Esophagus muscularis mucosa (tissue), 4 donors: ENCODE measurements around the gene PLEKHA8.

ENCODE experiments used
- EP300 ChIP-seq: sonication (generic); formaldehyde crosslinking; IDR thresholded peaks from one replicate; pipeline ENCODE4 v1.6.1; 2017; ENCODE audit warnings: antibody characterized with exemption
- POLR2A ChIP-seq: fragments of 450-650 bp; IDR thresholded peaks from one replicate; pipeline ENCODE4 v1.6.1; 2017; ENCODE audit warnings: antibody characterized with exemption, moderate library complexity, mild to moderate bottlenecking, low read depth
- POLR2AphosphoS5 ChIP-seq, 2 donors: sonication (generic); formaldehyde crosslinking; IDR thresholded peaks; one replicate each; pipeline ENCODE4 v1.6.1; 2017; ENCODE audit warnings: antibody characterized with exemption in 2 of 2
- TF ChIP-seq, protein P1 (sequence below), 3 experiments: fragments of 200-600 bp in 2 of 3; fragments of 450-650 bp in 1 of 3; sonication (generic) in 2 of 3; IDR thresholded peaks; one replicate each; pipeline ENCODE4 v1.5.1; 2017 to 2019; ENCODE audit warnings: antibody characterized with exemption in 3 of 3, mild to moderate bottlenecking in 2 of 3, moderate library complexity in 1 of 3

DNA sequence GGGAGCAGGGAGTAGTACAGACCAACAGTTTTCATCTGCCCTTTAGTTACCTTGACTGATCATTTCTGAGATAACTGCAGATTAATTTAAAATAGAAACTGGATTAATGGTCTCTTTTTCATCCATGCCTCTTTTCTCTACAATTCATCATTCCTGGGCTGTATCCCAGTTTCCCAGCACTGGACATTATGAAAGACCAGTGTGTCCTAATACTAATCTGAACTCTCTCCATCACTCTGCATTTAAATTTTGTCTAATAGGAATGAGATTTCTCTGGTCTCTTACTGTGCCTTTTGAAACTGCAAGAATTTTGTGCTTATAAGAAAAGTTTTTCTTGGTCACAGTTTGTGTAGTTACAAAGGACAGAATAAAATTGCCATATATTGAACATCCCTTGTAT lies 12.7 kb downstream of the PLEKHA8 start:
- TF ChIP-seq POLR2A = no peak
- TF ChIP-seq, protein P1, sequence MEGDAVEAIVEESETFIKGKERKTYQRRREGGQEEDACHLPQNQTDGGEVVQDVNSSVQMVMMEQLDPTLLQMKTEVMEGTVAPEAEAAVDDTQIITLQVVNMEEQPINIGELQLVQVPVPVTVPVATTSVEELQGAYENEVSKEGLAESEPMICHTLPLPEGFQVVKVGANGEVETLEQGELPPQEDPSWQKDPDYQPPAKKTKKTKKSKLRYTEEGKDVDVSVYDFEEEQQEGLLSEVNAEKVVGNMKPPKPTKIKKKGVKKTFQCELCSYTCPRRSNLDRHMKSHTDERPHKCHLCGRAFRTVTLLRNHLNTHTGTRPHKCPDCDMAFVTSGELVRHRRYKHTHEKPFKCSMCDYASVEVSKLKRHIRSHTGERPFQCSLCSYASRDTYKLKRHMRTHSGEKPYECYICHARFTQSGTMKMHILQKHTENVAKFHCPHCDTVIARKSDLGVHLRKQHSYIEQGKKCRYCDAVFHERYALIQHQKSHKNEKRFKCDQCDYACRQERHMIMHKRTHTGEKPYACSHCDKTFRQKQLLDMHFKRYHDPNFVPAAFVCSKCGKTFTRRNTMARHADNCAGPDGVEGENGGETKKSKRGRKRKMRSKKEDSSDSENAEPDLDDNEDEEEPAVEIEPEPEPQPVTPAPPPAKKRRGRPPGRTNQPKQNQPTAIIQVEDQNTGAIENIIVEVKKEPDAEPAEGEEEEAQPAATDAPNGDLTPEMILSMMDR (IDR thresholded peaks at IDR 0.05) = no peak
- no peak for TF ChIP-seq POLR2AphosphoS5 (IDR thresholded peaks at IDR 0.05)
- no peak for TF ChIP-seq EP300
